ENCODE measurements around the gene DTD2. TPM values are rescaled to one million over a fixed set of nuclear protein-coding genes. Genes with fewer than 3 reads are reported as not detected.
A peak's percentile ranks its signal among the peaks of the same experiment; 100 is the strongest.

The DTD2 gene
- total RNA-seq: 10 to 100 TPM; 13.7 to 22.4 TPM

DNA sequence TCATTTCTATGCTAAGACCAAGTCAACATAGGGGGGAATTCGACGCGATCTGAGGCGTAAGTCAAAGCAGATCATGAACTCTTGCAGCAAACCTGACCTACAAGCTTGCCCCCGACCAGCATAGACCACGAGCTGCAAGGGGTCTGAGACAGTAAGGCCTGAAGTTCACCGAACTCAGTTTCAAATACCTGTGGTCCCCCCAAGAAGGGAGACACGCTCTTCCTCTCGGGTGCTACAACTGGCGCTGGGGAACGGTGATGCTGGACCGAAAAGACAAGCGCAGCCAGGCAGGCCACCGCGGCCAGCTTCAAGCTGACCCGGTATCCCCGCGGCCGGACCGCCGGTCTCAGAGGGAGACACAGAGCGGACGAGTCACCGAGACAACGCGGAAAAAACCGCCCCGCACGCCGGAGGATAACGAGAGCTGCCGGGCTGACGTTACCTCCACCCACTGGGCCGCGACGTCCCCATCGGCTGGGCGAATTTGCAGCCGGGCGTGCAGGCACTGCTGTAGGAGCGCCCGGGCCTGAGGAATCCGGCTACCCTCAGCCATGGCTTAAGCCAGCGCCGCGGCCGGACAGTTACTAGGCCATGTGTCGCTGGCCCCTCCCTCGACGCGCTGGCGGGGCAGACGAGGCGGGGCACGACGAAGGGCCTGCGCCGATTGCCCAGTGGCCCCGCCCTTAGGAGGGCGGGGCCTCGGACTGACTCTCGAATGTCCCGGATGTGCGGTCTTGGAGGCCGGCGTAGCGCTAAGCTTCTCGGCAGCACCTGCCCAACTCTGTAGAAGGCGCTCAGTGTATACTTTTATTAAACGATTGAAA is at the start of gene DTD2:
DTD2 (minus strand) TSS at position 666 of the 824 bp plus-strand sequence; CDS start at position 553, 113 bp downstream.
- Mint-ChIP-seq H3K27me3 (no peaks in the 10 kb centered on the region), H3K27ac (peak within 1 kb of the TSS; percentile 99), H3K9me3 (no peaks in the 10 kb centered on the region), H3K36me3 (ENCODE audit: low read depth) (peaks cover 12% of the 10 kb centered on the region), H3K4me3 (peak within 1 kb of the TSS; percentile 98), H3K4me1 (no peaks in the 10 kb centered on the region)
- ATAC-seq (replicated peaks): peak; percentile 98

GRCh38 chr14:31505411-31505810 is 48.1 kb upstream of the DTD2 start:
- no peak for ATAC-seq (replicated peaks)
- Mint-ChIP-seq H3K27me3 (no peaks in the 10 kb centered on the region), H3K36me3 (ENCODE audit: low read depth) (no peaks in the 10 kb centered on the region), H3K9me3 (no peaks in the 10 kb centered on the region), H3K4me3 (no peak overlapping the region), H3K4me1 (no peaks in the 10 kb centered on the region), H3K27ac (no peak overlapping the region)

DNA sequence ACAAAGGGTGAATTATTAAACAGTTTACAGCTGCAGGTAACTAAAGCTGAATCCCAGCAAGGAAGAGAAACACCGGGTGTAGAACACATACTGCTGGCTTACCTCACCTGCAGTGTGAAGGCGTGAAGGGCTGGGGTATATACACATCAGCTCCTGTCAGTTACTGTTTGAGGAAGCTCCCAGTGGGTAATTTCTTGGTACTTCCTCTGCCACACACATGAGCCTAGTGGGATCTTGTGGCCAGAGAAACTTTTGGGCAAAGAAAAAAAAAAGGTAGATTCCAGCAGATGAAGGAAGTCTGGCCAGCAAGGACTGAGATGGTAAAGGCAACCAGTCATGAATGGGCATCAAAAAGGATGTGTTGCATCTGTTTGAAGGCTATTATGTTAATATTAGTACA is 44.6 kb upstream of the DTD2 start:
- Mint-ChIP-seq H3K4me3 (no peak overlapping the region), H3K27ac (no peak overlapping the region), H3K27me3 (peaks cover 5% of the 10 kb centered on the region), H3K36me3 (ENCODE audit: low read depth) (no peaks in the 10 kb centered on the region), H3K9me3 (no peaks in the 10 kb centered on the region), H3K4me1 (no peaks in the 10 kb centered on the region)
- ATAC-seq (replicated peaks): no peak

- Mint-ChIP-seq H3K27me3 (peaks cover 14% of the 10 kb centered on the region), H3K9me3 (no peaks in the 10 kb centered on the region), H3K36me3 (ENCODE audit: low read depth) (no peaks in the 10 kb centered on the region), H3K4me3 (no peak overlapping the region), H3K27ac (no peak overlapping the region), H3K4me1 (no peaks in the 10 kb centered on the region)
- no peak for ATAC-seq (replicated peaks)
Observed at GRCh38 chr14:31492759-31493498, 35.6 kb upstream of the DTD2 start.

DNA sequence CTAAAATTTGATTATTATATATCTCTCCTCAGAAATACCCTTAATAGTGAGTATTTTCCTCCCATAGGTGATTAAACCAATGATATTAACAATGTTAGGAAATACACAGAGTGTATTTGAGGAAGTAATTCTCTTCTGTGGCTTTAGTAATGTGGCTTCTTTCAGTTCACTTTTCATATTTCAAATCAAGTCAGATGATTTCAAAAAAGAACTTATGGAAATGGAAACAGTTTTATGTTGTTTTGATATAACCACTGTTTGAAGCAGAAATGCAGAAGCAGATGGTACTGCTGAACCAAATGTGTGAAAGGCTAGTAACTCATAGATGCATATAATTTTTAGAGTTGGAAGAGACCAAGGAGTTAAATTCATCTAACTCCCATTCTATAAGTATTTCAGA is 32.4 kb upstream of the DTD2 start:
- no peak overlapping the region for H3K4me3 Mint-ChIP-seq
- no peaks in the 10 kb centered on the region for H3K9me3 Mint-ChIP-seq
- H3K27me3 Mint-ChIP-seq: peaks cover 4% of the 10 kb centered on the region
- no peaks in the 10 kb centered on the region for H3K36me3 Mint-ChIP-seq (ENCODE audit: low read depth)
- no peak overlapping the region for H3K27ac Mint-ChIP-seq
- no peaks in the 10 kb centered on the region for H3K4me1 Mint-ChIP-seq
- ATAC-seq (replicated peaks): no peak

DNA sequence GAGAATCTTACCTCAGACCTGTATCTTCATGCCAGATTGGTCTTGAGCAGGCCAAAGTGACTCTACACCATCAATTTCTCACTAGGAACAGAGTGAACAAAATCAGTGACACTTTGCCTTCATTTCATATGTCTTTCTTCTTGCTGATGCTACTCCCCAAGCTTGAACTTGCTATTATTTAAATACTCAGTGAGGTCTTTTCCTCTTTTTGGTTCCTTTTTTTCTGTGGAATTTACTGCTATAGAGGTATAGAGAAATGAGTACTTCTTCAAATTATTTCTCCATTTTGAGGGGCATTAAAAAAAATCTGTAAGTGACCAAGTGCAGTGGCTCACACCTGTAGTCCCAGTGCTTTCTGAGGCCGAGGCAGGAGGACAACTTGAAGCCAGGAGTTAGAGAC is 30.6 kb upstream of the DTD2 start, which contains the start of gene GPR33:
GPR33 (minus strand) TSS at position 154 of the 400 bp plus-strand sequence. CDS start 4,074 bp downstream, outside the sequence.
- no peak within 1 kb of the TSS for H3K4me3 Mint-ChIP-seq
- no peak for ATAC-seq (replicated peaks)

GRCh38 chr14:31486764-31487163 is 29.5 kb upstream of the DTD2 start:
- Mint-ChIP-seq H3K9me3 (no peaks in the 10 kb centered on the region), H3K27me3 (no peaks in the 10 kb centered on the region), H3K27ac (no peak overlapping the region), H3K36me3 (ENCODE audit: low read depth) (no peaks in the 10 kb centered on the region), H3K4me3 (no peak overlapping the region), H3K4me1 (no peaks in the 10 kb centered on the region)
- no peak for ATAC-seq (replicated peaks)

More for the DNA sequence above, 30.6 kb upstream of the DTD2 start, which contains the start of gene GPR33:
- Mint-ChIP-seq H3K36me3 (ENCODE audit: low read depth) (no peaks in the 10 kb centered on the region), H3K4me1 (no peaks in the 10 kb centered on the region), H3K27me3 (peaks cover 4% of the 10 kb centered on the region), H3K27ac (no peak within 1 kb of the TSS), H3K9me3 (no peaks in the 10 kb centered on the region)

- no peak for ATAC-seq (replicated peaks)
- Mint-ChIP-seq H3K4me3 (no peak overlapping the region), H3K4me1 (no peaks in the 10 kb centered on the region), H3K36me3 (ENCODE audit: low read depth) (no peaks in the 10 kb centered on the region), H3K27ac (no peak overlapping the region), H3K9me3 (no peaks in the 10 kb centered on the region), H3K27me3 (peaks cover 4% of the 10 kb centered on the region)
Observed at GRCh38 chr14:31484754-31485153, 27.4 kb upstream of the DTD2 start.

- Mint-ChIP-seq H3K27ac (no peak overlapping the region), H3K4me3 (no peak overlapping the region), H3K27me3 (peaks cover 11% of the 10 kb centered on the region), H3K36me3 (ENCODE audit: low read depth) (no peaks in the 10 kb centered on the region), H3K9me3 (no peaks in the 10 kb centered on the region), H3K4me1 (no peaks in the 10 kb centered on the region)
- ATAC-seq (replicated peaks): no peak
Observed at GRCh38 chr14:31480156-31480555, 22.9 kb upstream of the DTD2 start.

- H3K9me3 Mint-ChIP-seq: no peaks in the 10 kb centered on the region
- H3K27ac Mint-ChIP-seq: no peak overlapping the region
- H3K4me3 Mint-ChIP-seq: no peak overlapping the region
- H3K36me3 Mint-ChIP-seq (ENCODE audit: low read depth): no peaks in the 10 kb centered on the region
- peaks cover 11% of the 10 kb centered on the region for H3K27me3 Mint-ChIP-seq
- ATAC-seq (replicated peaks): no peak
- no peaks in the 10 kb centered on the region for H3K4me1 Mint-ChIP-seq
Observed at GRCh38 chr14:31479027-31479426, 21.7 kb upstream of the DTD2 start.

- ATAC-seq (replicated peaks): no peak
- no peaks in the 10 kb centered on the region for H3K4me1 Mint-ChIP-seq
- no peak overlapping the region for H3K4me3 Mint-ChIP-seq
- H3K9me3 Mint-ChIP-seq: no peaks in the 10 kb centered on the region
- no peaks in the 10 kb centered on the region for H3K36me3 Mint-ChIP-seq (ENCODE audit: low read depth)
- H3K27me3 Mint-ChIP-seq: peaks cover 11% of the 10 kb centered on the region
- no peak overlapping the region for H3K27ac Mint-ChIP-seq
Observed at GRCh38 chr14:31477248-31477647, 19.9 kb upstream of the DTD2 start.

DNA sequence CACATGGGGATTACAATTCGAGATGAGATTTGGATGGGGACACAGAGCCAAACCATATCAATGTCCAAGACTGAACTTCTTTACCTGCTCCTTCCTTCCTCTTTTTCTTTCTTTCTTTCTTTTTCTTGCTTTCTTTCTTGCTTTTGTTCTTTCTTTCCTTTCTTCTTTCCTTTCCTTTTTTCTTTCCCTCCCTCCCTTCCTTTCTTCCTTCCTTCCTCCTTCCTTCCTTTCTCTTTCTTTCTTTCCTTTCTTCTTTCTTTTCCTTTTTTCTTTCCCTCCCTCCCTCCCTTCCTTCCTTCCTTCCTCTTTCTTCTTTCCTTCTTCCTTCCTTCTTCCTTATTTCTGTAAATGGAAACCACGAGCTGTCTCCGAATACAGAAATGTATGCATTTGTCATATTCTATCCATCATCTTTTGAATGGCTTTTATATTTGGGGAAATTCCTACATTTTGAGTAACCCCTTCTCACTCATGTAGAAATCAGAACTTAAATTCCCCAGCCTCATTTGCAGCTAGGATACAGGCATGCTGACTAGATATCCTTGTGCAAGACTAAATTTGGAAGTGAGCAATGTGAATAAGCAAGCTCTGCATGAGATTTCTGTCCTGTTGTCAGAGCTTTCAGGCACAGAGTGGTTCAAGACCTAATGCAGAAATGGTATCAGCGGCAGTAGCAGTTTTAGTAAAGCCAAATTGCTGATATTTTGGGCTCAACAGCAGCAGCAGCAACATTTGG is 19.0 kb upstream of the DTD2 start:
- Mint-ChIP-seq H3K9me3 (no peaks in the 10 kb centered on the region), H3K4me3 (no peak overlapping the region), H3K27me3 (peaks cover 11% of the 10 kb centered on the region), H3K4me1 (no peaks in the 10 kb centered on the region), H3K36me3 (ENCODE audit: low read depth) (no peaks in the 10 kb centered on the region), H3K27ac (no peak overlapping the region)
- ATAC-seq (replicated peaks): no peak

DNA sequence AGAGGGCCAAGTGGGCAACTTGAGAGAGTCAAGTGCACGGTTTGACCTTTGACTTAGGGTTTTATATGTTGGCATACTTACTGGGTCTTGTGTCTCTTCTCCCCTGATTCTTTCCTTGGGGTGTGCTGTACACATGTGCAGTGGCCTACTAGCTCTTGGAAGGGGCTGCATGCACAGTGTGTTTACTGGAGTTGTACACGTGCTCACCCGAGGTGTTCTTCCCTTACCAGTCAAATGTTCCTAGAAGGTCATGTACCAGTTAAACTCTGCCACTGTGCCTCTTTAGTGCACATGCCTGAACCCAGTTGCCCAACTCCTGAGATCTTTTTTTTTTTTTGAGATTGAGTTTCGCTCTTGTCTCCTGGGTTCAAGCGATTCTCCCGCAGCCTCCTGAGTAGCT is 9.2 kb upstream of the DTD2 start:
- no peaks in the 10 kb centered on the region for H3K9me3 Mint-ChIP-seq
- no peaks in the 10 kb centered on the region for H3K27me3 Mint-ChIP-seq
- no peak overlapping the region for H3K27ac Mint-ChIP-seq
- H3K4me1 Mint-ChIP-seq: no peaks in the 10 kb centered on the region
- H3K4me3 Mint-ChIP-seq: no peak overlapping the region
- ATAC-seq (replicated peaks): no peak
- H3K36me3 Mint-ChIP-seq (ENCODE audit: low read depth): no peaks in the 10 kb centered on the region

- Mint-ChIP-seq H3K4me1 (no peaks in the 10 kb centered on the region), H3K36me3 (ENCODE audit: low read depth) (no peaks in the 10 kb centered on the region), H3K9me3 (no peaks in the 10 kb centered on the region), H3K27ac (no peak overlapping the region), H3K27me3 (no peaks in the 10 kb centered on the region), H3K4me3 (no peak overlapping the region)
- no peak for ATAC-seq (replicated peaks)
Observed at GRCh38 chr14:31465111-31465510, 7.8 kb upstream of the DTD2 start.
